GM18867 (cell line): ENCODE measurements around the gene VHLL.
"Not testable (repeated sequence)": the region's sequence is repeated elsewhere in the genome, so short reads cannot be mapped to it uniquely, and the experiment has no call there.

Source experiments
- ATAC-seq: cut with Tn5 transposase; IDR thresholded peaks from one replicate; pipeline ENCODE4 v1.9.1; 2021; ENCODE audit warnings: mild to moderate bottlenecking, moderate library complexity; ENCODE audit not compliant: unreplicated experiment

Gene VHLL

GRCh38 chr1:156298852-156299357 is at the start of gene VHLL:
Gene VHLL (minus strand): TSS chr1:156299307. CDS start chr1:156299189, 118 bp downstream.
- no peak for ATAC-seq

GRCh38 chr1:156347331-156347730 is 48.2 kb upstream of the VHLL start:
- no peak for ATAC-seq

GRCh38 chr1:156346636-156347035 is 47.5 kb upstream of the VHLL start:
- no peak for ATAC-seq

- ATAC-seq: not testable (repeated sequence)
These were observed 46.9 kb upstream of the VHLL start for GRCh38 chr1:156346035-156346434.

- no peak for ATAC-seq
These were observed 45.3 kb upstream of the VHLL start for GRCh38 chr1:156344409-156344808.

- no peak for ATAC-seq
These were observed 43.3 kb upstream of the VHLL start for GRCh38 chr1:156342166-156342955.

- ATAC-seq: peak; percentile 90
These were observed 39.3 kb upstream of the VHLL start, which contains the start of the genes CCT3 and TSACC for GRCh38 chr1:156338180-156338976. Gene CCT3 (minus strand): TSS chr1:156338292. CDS start chr1:156338184, 108 bp downstream. Gene TSACC (plus strand): TSS chr1:156338526. CDS start chr1:156339758, 1,232 bp downstream.

- no peak for ATAC-seq
These were observed 38.7 kb upstream of the VHLL start for GRCh38 chr1:156337888-156338179.

GRCh38 chr1:156337052-156337887 is 38.2 kb upstream of the VHLL start:
- ATAC-seq: no peak

- no peak for ATAC-seq
These were observed 37.1 kb upstream of the VHLL start for GRCh38 chr1:156336242-156336641.

GRCh38 chr1:156323179-156323578 is 24.1 kb upstream of the VHLL start:
- not testable (repeated sequence) for ATAC-seq

GRCh38 chr1:156320560-156320959 is 21.5 kb upstream of the VHLL start:
- no peak for ATAC-seq

GRCh38 chr1:156319664-156320063 is 20.6 kb upstream of the VHLL start:
- ATAC-seq: no peak

- no peak for ATAC-seq
These were observed 17.8 kb upstream of the VHLL start for GRCh38 chr1:156316909-156317308.

GRCh38 chr1:156310962-156311361 is 11.9 kb upstream of the VHLL start:
- ATAC-seq: no peak

- ATAC-seq: no peak
These were observed 9.0 kb upstream of the VHLL start for GRCh38 chr1:156308078-156308477.

GRCh38 chr1:156305215-156305614 is 6.1 kb upstream of the VHLL start:
- no peak for ATAC-seq

GRCh38 chr1:156303241-156303640 is 4.1 kb upstream of the VHLL start:
- ATAC-seq: no peak

- ATAC-seq: peak; percentile 52
These were observed 3.6 kb downstream of the VHLL start, which contains the start of gene GLMP for GRCh38 chr1:156295391-156295947. Gene GLMP (minus strand): TSS chr1:156295679. CDS start chr1:156295645, 34 bp downstream.

- ATAC-seq: no peak
These were observed 5.2 kb downstream of the VHLL start for GRCh38 chr1:156293895-156294294.

- no peak for ATAC-seq
These were observed 6.0 kb downstream of the VHLL start for GRCh38 chr1:156293098-156293434.
